ENCODE results near the gene UGT2B15.
"Not testable (repeated sequence)": the region's sequence is repeated elsewhere in the genome, so short reads cannot be mapped to it uniquely, and the experiment has no call there.

- not testable (repeated sequence) for TF ChIP-seq POLR2AphosphoS5, EP300 (IDR thresholded peaks at IDR 0.05)
These were observed 13.3 kb downstream of the UGT2B15 start for GRCh38 chr4:68657022-68657594.
